Fibroblast of lung (primary cell): ENCODE measurements around the gene ZNF185. TPM values are rescaled to one million over a fixed set of nuclear protein-coding genes. Genes with fewer than 3 reads are reported as not detected.

ENCODE experiments used
- DNase-seq, 2 donors: peaks; one replicate each; pipeline versions ENCODE4 v3.0.0 to v3.0.0-alpha.2; 2010; ENCODE audit warnings: low read depth in 2 of 2
- H2AFZ ChIP-seq: 2 replicates; pipeline ENCODE4 v1.5.1; 2012; ENCODE audit warnings: low read length, control low read depth, inconsistent platforms
- H3K27ac ChIP-seq: 2 replicates; pipeline ENCODE4 v1.5.1; 2011; ENCODE audit warnings: low read length, control low read depth; ENCODE audit not compliant: insufficient read depth
- H3K27me3 ChIP-seq: 2 replicates; pipeline ENCODE4 v1.5.1; 2011; ENCODE audit warnings: mild to moderate bottlenecking, low read length; ENCODE audit not compliant: control insufficient read depth, insufficient read depth
- H3K36me3 ChIP-seq: 2 replicates; pipeline ENCODE4 v1.5.1; 2011; ENCODE audit warnings: low read length; ENCODE audit not compliant: control insufficient read depth, insufficient read depth
- H3K4me1 ChIP-seq: 2 replicates; pipeline ENCODE4 v1.5.1; 2011; ENCODE audit warnings: low read length; ENCODE audit not compliant: control insufficient read depth, insufficient read depth; ENCODE audit errors: extremely low read depth
- H3K4me2 ChIP-seq: 2 replicates; pipeline ENCODE4 v1.5.1; 2011; ENCODE audit warnings: low read length, control low read depth; ENCODE audit not compliant: insufficient read depth; ENCODE audit errors: extremely low read depth
- H3K4me3 ChIP-seq, 4 experiments: fragments of 200-600 bp in 1 of 4; sonication (generic) in 1 of 4; replicated peaks in 1 of 4; 2 replicates each; pipeline ENCODE4 v1.5.1; 2011 to 2016; ENCODE audit warnings: low read length in 4 of 4, low read depth in 3 of 4, mild to moderate bottlenecking in 3 of 4, control low read depth in 2 of 4, inconsistent platforms in 1 of 4, mixed read lengths in 1 of 4; ENCODE audit not compliant: insufficient read depth in 1 of 4; ENCODE audit errors: control extremely low read depth in 1 of 4
- H3K79me2 ChIP-seq: 2 replicates; pipeline ENCODE4 v1.5.1; 2012; ENCODE audit warnings: mild to moderate bottlenecking, low read length, inconsistent platforms; ENCODE audit not compliant: control insufficient read depth, insufficient read depth
- H3K9ac ChIP-seq: 2 replicates; pipeline ENCODE4 v1.5.1; 2011; ENCODE audit warnings: mild to moderate bottlenecking, low read length, control low read depth; ENCODE audit not compliant: insufficient read depth
- H3K9me3 ChIP-seq: 2 replicates; pipeline ENCODE4 v1.5.1; 2012; ENCODE audit warnings: low read depth, low read length; ENCODE audit not compliant: control insufficient read depth, insufficient read depth
- H4K20me1 ChIP-seq: 2 replicates; pipeline ENCODE4 v1.5.1; 2011; ENCODE audit warnings: low read length; ENCODE audit not compliant: control insufficient read depth, insufficient read depth; ENCODE audit errors: extremely low read depth
- CTCF ChIP-seq, 2 donors: IDR thresholded peaks in 1 of 2; conservative IDR thresholded peaks in 1 of 2; 1 replicate in 1 of 2; 2 replicates in 1 of 2; pipeline ENCODE4 v1.5.1; 2011 to 2012; ENCODE audit warnings: low read length in 2 of 2, control low read depth in 1 of 2, inconsistent platforms in 1 of 2, low read depth in 1 of 2, mild to moderate bottlenecking in 1 of 2
- EZH2 ChIP-seq: IDR thresholded peaks from 2 replicates; pipeline ENCODE4 v1.5.1; 2012; ENCODE audit warnings: low read length, control low read depth, mild to moderate bottlenecking; ENCODE audit errors: missing control alignments
- polyA plus RNA-seq, 2 donors: library from polyadenylated mRNA; depleted of rRNA in 1 of 2; stranded (reverse) in 1 of 2; unstranded in 1 of 2; fragments of >200 nt; gene quantifications; 2 replicates each; pipeline ENCODE4 v1.2.1, GENCODE V29; 2011 to 2012; ENCODE audit warnings: missing spikeins in 1 of 2
- total RNA-seq: library from RNA; depleted of rRNA; stranded (reverse); fragments of >200 nt; gene quantifications from 2 replicates; pipeline ENCODE4 v1.2.1, GENCODE V29; 2014

The ZNF185 gene
- total and polyA plus RNA-seq, 2 donors (not counting 1 experiment from before 2014, with no cell fraction given), result 0.66 to 4.2 TPM

DNA sequence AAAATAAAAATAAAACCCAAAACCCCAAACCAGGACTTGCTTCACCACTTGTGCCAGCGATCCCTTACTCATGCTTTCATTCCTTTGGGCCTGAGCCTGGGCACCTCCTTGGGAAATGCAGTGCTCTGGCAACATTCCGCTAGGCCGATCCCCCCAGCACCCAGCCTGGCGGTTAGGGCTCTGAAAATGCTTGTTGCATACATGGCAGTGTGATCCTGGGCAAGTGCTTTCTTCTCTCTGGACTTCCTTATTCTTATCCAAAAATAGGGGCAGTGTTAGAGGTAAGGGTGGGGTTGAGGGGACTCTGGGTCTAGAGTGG lies 4.6 kb downstream of the ZNF185 start:
- H4K20me1 ChIP-seq, result no peaks in the 10 kb centered on the region
- peaks cover 2% of the 10 kb centered on the region for H3K4me1 ChIP-seq
- H3K79me2 ChIP-seq, result no peaks in the 10 kb centered on the region
- no peak overlapping the region for H3K9ac ChIP-seq
- no peak overlapping the region for H3K4me2 ChIP-seq
- H3K4me3 ChIP-seq, result no peak overlapping the region
- H2AFZ ChIP-seq, result no peak overlapping the region
- H3K27ac ChIP-seq, result no peak overlapping the region
- H3K27me3 ChIP-seq, result no peaks in the 10 kb centered on the region
- no peaks in the 10 kb centered on the region for H3K9me3 ChIP-seq
- H3K36me3 ChIP-seq, result no peaks in the 10 kb centered on the region
- DNase-seq, result no peak
- TF ChIP-seq EZH2, result no peak

GRCh38 chrX:152903589-152903988 lies 5.7 kb downstream of the ZNF185 start:
- Histone ChIP-seq H3K9me3 (no peaks in the 10 kb centered on the region), H3K79me2 (no peaks in the 10 kb centered on the region), H3K9ac (no peak overlapping the region), H3K36me3 (no peaks in the 10 kb centered on the region), H3K27me3 (no peaks in the 10 kb centered on the region), H3K4me2 (no peak overlapping the region), H3K27ac (no peak overlapping the region), H4K20me1 (no peaks in the 10 kb centered on the region), H3K4me1 (peaks cover 2% of the 10 kb centered on the region), H3K4me3 (no peak overlapping the region), H2AFZ (no peak overlapping the region)
- no peak for DNase-seq
- TF ChIP-seq EZH2 (no peak), CTCF (conservative IDR thresholded peaks at IDR 0.05 in 1 of 2, IDR thresholded peaks at IDR 0.05 in 1 of 2; ENCODE audit: low read depth in 1 of 2, low read length in 2 of 2) (no peak)

DNA sequence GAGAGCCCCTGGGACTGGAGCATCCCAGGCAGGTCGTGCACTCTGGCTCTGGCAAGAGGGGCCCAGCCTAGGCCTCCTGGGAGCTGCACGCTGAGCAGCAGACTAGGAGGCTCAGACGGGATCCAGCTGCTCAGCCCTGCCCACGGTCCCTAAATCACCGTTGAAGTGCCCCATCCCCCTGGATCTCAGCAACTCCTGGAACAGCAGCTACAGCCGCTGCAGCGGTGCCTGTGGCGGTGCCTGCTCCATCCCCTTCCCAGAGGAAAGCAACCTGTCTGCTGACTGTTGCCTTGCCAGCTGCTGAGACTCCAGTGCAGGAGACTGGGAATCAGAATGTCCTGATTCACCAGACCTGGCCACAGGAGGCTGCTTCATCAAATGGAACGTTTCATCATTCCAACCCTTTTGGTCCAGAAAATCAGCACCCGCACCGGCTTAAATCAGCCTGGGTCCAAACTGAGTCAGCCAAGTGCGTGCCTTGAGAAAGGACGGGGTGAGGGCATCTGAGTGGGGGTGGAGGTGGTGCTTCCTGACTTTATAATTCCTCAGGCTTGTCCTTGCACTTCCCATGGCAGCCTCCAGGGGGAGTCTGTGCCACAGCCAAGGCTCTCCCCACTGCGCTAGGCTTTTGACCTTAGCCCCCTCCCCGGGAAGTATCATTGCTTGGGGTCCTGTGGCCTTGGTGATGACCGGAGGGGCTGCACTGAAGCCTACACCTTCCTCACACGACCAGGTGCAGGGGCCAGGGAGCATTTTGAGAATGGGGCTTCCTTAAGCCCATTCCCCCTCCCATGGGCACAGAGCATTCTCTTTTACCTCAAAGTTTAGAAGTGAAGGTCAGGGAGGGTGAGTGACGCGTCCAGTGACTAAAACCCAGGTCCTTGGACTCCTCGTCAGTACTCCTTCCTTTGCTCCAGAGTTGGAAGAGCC lies 6.5 kb downstream of the ZNF185 start:
- Histone ChIP-seq H3K79me2 (no peaks in the 10 kb centered on the region), H3K4me1 (peaks cover 2% of the 10 kb centered on the region), H3K36me3 (no peaks in the 10 kb centered on the region), H4K20me1 (no peaks in the 10 kb centered on the region), H3K4me3 (no peak overlapping the region), H3K9me3 (no peaks in the 10 kb centered on the region), H3K27me3 (no peaks in the 10 kb centered on the region), H3K9ac (no peak overlapping the region), H3K27ac (no peak overlapping the region), H2AFZ (no peak overlapping the region), H3K4me2 (no peak overlapping the region)
- peak; percentile 68 to 84 for TF ChIP-seq CTCF (conservative IDR thresholded peaks at IDR 0.05 in 1 of 2, IDR thresholded peaks at IDR 0.05 in 1 of 2; ENCODE audit: low read depth in 1 of 2, low read length in 2 of 2)
- TF ChIP-seq EZH2, result no peak
- peak; percentile 46 to 70 for DNase-seq
